Activated CD8-positive, alpha-beta memory T cell treated with anti-CD3 and anti-CD28 coated beads, Interleukin-2, amount 50 U/mL, for 48 hours (primary cell): ENCODE measurements around the gene ADGRV1.
"Not testable (repeated sequence)": the region's sequence is repeated elsewhere in the genome, so short reads cannot be mapped to it uniquely, and the experiment has no call there.

Source experiments
- DNase-seq: peaks from one replicate; pipeline ENCODE4 v3.0.0-alpha.2; 2020

ADGRV1 gene

GRCh38 chr5:90657788-90658187, 99.2 kb downstream of the ADGRV1 start:
- no peak for DNase-seq

- DNase-seq = no peak
These were observed 100.0 kb downstream of the ADGRV1 start for GRCh38 chr5:90658620-90659019.

GRCh38 chr5:90668079-90668565, 109.5 kb downstream of the ADGRV1 start:
- DNase-seq = not testable (repeated sequence)

GRCh38 chr5:90675222-90675621, 116.6 kb downstream of the ADGRV1 start:
- DNase-seq = no peak

- no peak for DNase-seq
These were observed 122.4 kb downstream of the ADGRV1 start for GRCh38 chr5:90680921-90681563.

GRCh38 chr5:90682278-90682677, 123.7 kb downstream of the ADGRV1 start:
- DNase-seq = no peak

- DNase-seq = no peak
These were observed 126.9 kb downstream of the ADGRV1 start for GRCh38 chr5:90685425-90686022.

DNA sequence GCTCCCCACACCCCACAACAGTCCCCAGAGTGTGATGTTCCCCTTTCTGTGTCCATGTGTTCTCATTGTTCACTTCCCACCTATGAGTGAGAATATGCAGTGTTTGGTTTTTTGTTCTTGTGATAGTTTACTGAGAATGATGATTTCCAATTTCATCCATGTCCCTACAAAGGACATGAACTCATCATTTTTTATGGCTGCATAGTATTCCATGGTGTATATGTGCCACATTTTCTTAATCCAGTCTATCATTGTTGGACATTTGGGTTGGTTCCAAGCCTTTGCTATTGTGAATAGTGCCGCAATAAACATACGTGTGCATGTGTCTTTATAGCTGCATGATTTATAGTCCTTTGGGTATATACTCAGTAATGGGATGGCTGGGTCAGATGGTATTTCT, 127.8 kb downstream of the ADGRV1 start:
- DNase-seq = not testable (repeated sequence)

GRCh38 chr5:90687458-90687857, 128.9 kb downstream of the ADGRV1 start:
- DNase-seq = not testable (repeated sequence)

DNA sequence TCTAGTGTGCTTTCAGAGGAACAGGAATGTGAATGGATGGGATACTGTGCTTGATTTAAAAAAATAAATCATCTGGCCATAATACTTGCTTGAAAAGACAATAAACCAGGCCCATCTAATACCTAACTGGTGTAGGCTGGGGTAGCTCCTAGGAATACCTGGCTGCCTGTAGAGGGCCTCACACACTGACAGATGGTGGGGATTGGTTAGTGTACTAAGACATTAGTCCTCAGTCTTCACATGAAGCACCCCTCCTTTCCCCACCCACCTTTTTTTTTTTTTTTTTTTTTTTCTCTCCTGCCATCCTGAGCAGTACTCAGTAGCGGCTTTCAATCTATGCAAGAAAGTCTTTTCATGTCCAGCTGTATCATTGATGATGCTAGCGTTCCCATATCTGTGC, 130.5 kb downstream of the ADGRV1 start:
- no peak for DNase-seq

DNA sequence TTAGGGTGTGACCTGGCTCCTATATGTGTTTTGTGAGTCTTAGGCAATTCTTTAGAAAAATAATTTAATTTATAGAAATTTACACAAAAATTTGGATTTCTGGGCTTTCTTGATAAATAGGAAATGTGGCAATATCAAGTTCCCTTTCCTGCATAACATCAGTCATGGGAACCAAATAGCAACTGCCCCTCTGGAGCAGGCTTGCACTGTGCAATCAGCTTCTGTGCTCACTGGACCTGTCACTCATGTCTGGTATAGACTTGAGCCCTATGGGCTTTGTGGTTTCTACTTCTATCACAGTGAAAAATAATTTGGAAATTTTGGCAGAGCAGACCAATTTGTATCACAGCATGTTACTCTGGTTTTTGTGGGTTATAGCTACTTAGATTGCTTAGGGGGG, 131.7 kb downstream of the ADGRV1 start:
- no peak for DNase-seq

- DNase-seq = no peak
These were observed 132.9 kb downstream of the ADGRV1 start for GRCh38 chr5:90691533-90691932.

GRCh38 chr5:90696153-90696552, 137.6 kb downstream of the ADGRV1 start:
- DNase-seq = no peak

DNA sequence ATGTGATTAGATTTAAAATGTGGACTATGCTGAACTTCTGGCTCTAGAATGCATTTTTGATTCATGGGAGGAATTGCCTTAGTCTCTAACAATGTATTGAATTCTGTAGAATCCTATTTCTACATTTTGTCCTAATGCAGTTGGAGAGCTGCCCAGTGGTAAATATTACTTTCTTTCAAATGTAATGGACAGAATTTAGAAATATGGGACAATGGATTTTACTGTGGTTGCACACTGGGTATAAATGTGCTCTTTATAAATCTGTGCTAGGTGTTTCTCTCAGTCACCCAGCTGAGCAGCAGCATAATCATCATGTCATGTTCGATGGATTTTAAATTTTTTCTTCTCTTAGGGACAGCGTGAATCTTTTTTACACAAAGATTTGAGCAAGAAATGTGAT, 141.7 kb downstream of the ADGRV1 start:
- no peak for DNase-seq

DNA sequence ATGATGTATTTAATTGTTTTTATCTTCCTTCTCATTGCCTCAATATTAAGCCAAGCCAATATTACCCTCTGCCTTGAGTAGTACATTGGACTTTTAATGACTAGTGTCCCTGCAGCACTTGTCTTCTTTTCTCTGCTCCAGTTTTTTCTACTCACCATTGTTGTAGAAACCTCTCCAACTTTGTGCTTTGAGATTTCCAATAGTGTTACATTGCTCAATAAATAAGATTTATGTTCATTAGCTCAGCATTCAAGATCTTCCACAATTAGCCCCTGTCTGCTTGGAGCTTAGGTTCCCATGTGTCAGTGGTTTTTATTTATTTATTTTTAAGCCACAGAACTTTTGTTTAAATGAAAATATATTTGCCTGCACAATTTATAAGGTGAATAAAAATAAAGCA, 145.3 kb downstream of the ADGRV1 start:
- DNase-seq = no peak

- DNase-seq = no peak
These were observed 149.1 kb downstream of the ADGRV1 start for GRCh38 chr5:90707698-90708097.

GRCh38 chr5:90709323-90710155, 150.9 kb downstream of the ADGRV1 start:
- no peak for DNase-seq

DNA sequence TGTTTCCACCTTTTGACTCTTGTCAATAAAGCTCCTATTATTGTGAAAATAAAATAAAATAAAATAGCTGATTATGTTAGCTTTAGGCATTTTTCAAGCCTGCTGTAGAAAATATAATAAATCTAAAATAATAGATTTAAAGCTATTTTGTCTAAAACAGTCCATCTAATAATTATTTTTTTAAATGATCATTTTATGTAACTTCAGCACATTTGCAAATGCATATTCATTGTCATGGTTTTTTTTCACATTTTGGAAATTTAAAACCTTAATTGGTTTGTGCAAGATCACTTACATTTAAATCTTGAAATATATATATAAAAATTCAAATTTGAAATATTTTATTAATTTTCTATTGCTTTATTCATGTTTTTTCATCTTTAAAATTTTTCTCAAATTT, 159.8 kb downstream of the ADGRV1 start:
- DNase-seq = no peak

DNA sequence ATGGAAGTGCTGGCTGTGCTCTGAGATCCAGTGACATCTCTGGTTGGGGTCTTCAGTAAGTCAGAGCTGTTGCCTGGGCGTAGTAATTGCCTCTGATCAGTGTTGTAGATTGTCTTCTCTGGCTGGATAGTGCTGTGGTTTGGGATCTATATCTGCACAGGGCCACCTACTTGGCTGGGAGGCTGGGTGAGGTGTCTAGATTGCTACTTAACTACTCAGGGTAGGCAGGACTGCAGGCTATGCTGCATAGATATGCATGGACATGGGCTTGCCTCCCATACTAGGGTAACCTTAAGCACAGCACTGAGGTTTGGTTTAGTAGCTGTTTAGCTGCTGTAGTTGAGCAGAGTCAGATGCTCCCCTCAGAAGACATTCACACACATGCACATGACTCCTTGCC, 181.0 kb downstream of the ADGRV1 start:
- no peak for DNase-seq

DNA sequence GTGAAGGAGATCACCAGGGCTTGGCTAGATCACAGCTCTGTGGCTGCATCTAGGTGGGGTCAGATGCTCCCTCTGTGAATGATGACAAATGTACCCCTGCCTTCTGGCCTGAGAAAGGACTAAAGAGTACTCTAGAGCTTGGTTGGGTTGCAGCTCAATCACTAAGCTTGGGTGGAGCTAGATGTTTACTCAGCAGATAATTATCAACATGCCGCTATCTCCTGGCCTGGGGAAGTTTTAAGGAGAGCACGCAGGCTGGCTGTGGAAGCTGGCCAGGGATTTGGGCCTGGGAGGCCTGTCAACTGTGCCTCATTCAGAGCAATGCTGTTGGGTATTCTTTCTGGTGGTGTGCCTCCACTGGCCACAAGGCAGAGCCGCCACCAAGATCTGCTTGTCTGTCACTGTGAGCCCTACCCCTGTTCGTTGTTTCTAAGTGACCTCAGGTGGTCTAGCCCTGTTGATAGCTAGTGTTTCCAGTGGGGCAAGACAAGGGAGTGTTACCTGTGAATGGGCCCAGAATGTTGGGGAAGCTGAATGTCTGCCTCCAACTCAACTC, 181.7 kb downstream of the ADGRV1 start:
- DNase-seq = no peak

- no peak for DNase-seq
These were observed 182.5 kb downstream of the ADGRV1 start for GRCh38 chr5:90741022-90741564.

GRCh38 chr5:90746119-90746518, 187.5 kb downstream of the ADGRV1 start:
- no peak for DNase-seq

GRCh38 chr5:90747175-90747574, 188.6 kb downstream of the ADGRV1 start:
- no peak for DNase-seq
